Stimulated activated CD8-positive, alpha-beta memory T cell treated with anti-CD3 and anti-CD28 coated beads, Interleukin-7, amount 100 ng/mL, for 4 hours (primary cell): ENCODE results near the gene ATP6V0B.
A peak's percentile ranks its signal among the peaks of the same experiment; 100 is the strongest.

Experiments
- DNase-seq, 2 donors: peaks; one replicate each; pipeline ENCODE4 v3.0.0-alpha.2; 2020; ENCODE audit warnings: low read depth in 2 of 2

Gene ATP6V0B

DNA sequence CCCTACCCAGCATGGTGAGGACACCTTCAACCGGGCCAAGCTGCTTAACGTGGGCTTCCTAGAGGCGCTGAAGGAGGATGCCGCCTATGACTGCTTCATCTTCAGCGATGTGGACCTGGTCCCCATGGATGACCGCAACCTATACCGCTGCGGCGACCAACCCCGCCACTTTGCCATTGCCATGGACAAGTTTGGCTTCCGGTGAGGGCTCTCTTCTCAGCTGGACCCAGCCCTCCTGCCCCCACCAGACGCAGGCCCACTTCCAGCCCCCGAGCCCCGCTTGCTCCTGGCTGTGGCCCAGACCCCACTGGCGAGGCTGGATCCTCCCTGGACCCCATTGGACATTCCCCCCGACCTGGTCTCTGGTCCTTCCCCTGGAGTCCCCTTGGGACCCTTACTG, 10.1 kb downstream of the ATP6V0B start:
- DNase-seq, result no peak

DNA sequence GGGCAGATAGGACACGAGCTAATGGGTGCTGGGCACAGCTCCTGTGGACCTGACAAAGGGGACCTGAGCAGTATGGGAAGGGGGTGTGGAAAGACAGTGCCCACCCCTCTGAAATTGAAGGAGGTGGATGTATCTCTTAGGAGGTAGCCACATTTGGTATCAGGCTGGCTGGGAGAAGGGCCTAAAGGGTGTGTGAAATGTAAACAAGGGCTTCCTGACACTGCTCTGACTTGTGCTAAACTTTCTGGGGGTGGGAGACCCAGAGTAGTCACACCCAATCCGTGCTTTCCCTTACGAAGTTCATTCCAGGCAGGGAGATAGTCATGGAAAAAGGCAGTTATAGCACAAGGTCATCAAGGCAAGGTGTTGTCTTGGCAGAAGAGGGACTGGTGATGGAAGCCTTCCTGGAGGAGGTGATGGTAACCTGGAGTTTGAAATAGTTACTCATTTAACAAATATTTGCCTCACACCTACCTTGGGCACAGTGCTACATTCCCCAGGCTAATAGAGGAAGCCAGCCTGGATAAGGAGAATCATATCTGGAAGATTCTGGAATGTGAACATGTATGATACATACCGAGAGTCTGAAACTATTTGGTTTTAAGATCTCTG, 11.3 kb downstream of the ATP6V0B start:
- DNase-seq, result no peak

DNA sequence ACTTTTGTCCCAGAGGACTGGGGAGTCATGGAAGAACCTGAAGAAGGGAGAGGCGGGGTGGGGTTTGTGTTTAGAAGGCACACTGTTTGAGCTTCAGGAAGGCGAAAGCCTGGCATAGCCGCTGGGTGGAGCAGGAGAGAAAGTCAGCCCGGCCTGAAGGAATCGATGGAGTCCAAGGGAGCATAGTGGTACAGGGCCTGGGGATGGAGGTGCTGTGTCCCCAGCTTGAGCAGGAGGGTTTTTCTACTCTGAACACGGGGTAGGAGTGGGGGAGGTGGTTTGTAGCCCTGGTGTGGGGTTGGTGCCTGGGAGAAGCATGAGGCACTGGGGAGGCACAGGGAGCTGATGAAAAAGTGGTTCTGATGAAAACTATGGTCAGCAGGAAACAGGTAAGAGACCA, 12.0 kb downstream of the ATP6V0B start:
- DNase-seq, result no peak

DNA sequence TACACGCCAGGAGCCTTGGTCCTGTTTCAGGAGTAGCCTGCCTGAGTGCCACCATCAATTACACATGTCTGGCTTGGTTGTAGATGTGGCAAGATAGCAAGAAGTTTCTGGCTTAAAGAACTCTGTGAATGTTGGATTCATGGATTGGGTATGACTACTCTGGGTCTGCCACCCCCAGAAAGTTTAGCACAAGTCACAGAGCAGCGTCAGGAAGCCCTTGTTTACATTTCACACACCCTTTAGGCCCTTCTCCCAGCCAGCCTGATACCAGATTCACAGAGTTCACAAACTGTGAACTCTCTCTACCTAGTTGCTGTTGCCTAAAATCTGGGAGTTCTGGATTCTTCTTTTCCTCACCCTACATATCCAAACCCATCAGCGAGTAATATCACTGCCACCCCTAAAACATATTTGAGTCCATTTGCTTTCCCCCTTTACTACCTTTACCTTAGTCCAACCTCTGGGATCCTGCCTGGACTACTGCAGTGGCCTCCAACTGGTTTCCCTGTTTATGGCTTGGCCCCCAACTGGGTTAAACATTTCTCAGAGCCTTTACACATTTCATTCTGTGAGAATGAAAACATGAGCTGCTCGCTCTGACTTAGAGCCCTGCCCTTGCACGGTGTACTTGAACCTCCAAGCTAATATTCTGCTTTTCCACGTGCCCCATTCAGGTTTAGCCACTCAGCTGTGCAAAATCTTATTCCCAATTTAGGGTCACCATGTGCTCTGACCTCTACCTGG, 12.6 kb downstream of the ATP6V0B start:
- no peak for DNase-seq

DNA sequence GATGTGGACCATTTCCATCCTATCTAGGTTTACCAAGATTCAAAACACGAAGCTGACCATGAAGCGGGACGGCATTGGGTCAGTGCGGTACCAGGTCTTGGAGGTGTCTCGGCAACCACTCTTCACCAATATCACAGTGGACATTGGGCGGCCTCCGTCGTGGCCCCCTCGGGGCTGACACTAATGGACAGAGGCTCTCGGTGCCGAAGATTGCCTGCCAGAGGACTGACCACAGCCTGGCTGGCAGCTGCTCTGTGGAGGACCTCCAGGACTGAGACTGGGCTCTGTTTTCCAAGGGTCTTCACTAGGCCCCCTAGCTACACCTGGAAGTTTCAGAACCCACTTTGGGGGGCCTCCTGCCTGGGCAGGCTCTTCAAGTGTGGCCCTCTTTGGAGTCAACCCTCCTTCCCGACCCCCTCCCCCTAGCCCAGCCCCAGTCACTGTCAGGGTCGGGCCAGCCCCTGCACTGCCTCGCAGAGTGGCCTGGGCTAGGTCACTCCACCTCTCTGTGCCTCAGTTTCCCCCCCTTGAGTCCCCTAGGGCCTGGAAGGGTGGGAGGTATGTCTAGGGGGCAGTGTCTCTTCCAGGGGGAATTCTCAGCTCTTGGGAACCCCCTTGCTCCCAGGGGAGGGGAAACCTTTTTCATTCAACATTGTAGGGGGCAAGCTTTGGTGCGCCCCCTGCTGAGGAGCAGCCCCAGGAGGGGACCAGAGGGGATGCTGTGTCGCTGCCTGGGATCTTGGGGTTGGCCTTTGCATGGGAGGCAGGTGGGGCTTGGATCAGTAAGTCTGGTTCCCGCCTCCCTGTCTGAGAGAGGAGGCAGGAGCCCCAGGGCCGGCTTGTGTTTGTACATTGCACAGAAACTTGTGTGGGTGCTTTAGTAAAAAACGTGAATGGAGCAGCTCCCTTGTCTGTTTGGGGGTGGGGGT, 15.8 kb downstream of the ATP6V0B start:
- no peak for DNase-seq

DNA sequence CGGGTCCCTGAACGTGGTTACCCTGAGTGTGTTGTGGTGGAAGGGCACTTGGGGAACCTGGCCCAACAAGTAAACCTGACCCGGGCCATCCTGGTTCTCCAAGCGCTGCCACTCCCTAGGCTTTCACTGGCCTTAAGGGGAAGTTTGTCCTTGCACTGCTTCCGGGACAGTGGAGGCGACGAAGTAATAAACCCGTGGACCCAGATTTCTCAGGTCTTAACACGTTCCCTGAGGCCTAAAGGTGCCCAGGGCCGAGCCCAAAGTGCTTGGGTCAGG, 16.4 kb downstream of the ATP6V0B start:
- no peak for DNase-seq

DNA sequence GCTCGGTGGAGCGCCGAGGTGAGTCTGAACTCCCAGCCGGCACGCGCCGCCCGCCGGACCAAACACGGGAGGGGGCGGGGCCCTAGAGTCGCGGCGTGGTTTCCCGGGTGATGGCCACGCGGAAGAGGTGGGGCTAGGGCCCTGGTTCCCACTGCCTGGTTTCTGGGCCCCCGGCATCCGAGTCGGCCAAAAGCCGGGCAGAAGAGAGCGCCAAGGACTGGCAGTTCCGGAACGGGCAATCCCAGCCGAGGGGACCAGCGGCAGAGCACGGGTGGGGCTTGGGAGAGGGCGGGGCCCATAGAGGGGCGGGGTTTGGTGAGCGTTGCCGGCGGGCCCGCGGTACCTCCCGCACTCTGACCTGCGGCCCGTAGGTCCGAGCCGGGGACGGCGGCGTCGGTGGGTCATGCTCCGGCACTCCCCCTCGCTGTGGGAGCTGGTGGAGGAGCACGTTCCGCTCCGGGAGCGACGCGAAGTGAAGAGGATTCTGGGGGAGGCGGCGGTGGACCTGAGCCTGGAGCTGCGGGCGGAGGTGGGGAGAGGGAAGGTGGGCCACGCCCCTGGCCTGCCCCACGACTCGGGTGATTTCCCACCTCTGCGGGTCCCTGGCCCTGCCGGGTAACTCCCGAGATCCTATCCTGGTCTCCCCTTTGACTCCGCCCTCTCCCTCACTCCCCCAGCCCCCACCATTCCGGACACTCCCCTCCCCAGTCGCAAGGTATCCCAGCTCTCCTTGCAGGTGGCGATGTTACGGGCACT, 16.9 kb downstream of the ATP6V0B start, which contains the start of gene CCDC24:
Gene CCDC24 (plus strand): TSS at position 124 of the 756 bp plus-strand sequence. CDS start 280 bp downstream, at position 404.
- DNase-seq, result peak; percentile 43 to 69

DNA sequence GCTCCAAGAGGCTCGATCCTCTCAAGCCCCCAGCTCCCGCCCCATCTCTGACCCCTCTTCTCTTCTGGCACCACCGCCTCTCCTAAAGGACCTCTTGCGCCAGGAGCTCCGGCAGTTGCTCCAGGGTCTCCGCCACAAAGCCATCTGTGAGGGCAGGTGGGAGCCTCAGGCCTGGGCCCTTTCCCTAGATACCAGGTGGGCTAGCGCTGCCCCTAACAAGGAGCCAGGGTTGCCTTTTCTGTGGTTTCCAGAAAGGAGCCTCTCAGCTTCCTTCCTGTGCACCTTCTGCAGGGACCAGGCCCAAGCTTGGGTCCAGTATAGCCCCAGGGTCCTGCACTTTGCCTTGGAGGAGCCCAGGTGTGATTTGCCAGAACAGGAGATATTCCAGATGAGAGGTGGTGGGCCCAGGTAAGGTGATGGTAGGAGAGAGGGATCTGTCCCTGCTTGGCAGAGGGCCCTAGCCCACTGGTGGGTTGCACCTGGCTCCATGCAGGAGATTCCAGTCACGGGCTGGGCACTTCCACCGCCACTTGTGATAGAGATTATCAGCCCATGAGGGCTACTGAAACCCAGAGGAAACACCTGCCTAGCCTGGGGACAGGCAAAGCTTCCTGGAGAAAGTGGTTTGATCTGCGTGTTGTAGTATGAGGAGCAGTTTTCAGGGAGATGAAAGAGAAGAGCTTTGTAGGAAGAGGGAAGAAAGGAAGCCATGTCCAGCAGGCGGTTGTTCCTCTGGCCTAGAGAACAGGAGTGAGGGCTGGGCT, 17.7 kb downstream of the ATP6V0B start:
- DNase-seq, result no peak

DNA sequence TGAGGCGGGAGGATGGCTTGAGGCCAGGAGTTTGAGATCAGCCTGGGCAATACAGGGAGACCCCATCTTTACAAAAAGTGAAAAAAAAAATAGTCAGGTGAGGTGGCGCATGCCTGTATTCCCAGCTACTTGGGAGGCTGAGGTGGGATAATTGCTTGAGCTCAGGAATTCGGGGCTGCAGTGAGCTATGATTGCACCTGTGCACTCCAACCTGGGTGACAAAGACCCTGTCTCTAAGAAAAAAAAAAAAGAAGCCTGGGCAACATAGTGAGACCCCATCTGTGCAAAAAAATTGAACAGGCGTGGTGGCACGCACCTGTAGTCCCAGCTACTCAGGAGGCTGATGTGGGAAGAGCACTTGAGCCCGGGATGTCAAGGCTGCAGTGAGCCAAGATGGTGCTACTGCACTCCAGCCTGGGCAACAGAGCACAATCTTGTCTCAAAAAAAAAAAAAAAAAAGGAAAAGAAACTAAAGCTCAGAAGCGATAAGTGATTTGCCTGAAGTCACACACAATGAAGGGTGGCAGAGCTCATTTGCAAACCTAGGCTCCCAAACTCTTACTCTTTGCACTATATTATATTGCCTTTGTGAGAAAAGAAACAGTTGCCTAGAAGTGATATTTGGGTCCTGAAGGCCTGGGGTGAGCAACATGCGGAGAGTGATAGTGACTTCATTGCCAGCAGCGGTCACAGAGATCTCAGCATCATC, 18.6 kb downstream of the ATP6V0B start:
- DNase-seq, result no peak

DNA sequence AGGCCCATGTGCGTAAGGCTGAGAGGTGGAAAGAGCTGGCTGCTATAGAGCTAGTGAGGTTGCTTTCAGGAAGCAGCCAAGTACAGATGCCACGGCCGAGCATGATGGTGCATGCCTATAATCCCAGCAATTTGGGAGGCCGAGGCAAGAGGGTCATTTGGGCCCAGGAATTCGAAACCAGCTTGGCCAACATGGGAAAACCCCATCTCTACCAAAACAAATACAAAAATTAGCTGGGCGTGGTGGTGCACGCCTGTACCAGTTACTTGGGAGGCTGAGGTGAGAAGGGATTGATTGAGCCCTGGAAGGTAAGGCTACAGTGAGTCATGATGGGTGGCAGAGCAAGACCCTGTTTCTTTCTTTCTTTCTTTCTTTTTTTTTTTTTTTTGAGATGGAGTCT, 19.3 kb downstream of the ATP6V0B start:
- no peak for DNase-seq

DNA sequence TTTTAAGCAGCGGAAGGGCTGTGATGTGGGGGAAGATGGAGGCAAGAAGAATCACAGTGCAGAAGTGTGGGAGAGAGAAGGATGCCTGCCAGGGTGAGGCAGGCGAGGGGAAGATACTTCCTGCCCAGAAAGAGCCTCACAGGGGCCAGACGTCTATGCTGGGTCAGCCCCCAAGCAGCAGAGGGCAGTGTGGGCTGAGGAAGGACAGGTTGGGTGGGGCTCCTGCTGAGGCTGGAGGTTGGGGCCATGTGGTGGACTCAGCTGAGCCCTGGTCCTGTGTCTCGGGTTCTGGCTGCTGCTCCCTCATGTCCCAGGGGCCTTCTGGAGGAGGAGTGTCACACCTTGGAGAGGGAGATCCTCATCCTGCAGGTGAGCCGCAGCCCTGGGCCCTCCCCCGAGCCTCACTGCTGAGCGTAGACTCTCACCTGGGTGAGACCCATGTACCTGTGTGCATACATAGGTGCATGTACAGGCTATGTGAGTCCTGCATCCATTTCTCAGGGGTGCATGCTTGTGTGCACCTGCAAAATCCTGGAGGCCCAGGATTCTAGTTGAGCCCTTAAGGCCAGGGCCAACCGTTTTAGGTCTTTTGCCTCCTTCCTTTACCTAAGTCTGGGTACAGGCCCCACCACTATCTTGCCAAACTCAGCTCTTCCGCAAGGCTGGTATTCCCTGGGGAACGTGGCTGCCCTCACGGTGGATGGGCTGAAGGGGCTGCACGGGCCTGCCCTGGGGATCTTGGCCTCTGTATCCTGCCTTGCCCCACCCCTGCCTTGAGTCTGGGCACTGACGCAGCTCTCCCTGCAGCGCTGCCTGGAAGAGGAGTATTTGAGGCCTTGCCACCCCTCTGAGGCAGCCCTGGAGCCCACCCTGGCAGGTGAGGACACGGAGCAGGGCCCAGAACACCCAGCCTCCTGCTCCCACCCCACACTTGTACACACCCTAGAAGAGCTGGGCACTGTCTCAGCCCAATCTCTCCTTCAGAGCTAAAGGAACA, 20.3 kb downstream of the ATP6V0B start:
- DNase-seq, result no peak

DNA sequence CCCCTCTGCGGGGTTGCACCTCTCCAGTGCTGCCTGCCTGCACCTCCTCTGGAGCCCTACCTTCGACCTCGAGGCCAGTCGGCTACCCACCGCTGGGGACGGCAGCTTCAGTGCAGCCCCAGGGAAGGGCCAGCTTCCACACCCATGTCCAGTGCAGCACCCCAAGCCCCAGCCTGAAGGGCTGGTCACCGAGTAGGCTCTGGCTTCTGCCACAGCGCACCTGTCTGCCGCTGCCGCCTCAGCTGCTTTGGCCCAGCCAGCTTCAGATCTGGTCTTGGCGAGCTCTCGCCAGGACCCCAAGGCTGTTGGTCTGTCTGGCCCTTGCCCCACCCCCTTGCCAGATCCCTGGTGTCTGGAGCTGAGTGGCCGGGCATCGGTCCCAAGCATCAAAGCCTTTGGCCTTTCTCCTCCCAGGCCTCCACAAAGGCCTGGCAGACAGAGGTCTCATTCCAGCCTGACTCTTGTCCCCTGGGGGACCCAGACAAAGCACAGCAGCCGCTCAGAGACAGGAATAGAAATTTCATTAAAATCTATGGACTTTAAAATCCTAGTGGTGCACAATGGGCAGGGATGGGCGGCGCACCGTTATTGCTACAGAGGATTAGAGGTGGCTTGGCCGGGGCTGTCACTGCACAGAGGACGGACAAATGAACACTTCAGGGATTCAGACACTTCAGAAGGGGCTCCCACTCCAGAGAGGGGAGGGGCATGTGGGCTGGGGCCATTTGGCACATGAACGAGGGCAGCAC, 21.4 kb downstream of the ATP6V0B start:
- no peak for DNase-seq

DNA sequence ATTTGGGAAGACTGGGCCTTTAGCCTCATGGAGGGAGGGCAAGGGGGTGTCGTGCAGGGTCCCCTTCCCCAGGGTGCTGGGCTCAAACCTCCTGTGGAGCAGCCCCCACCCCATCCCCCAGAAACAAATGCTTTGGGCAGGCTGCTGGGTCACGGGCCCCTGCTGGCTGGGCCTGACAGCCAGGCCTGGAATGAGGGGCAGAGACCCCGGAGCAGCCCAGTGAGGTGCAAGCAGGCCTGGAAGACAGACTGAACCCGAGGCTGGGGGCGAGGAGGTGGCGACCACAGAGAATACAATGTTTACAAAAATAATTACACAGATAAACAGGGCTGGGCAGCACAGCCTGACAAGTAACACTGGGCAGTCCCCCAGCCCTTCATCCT, 22.0 kb downstream of the ATP6V0B start:
- DNase-seq, result no peak

DNA sequence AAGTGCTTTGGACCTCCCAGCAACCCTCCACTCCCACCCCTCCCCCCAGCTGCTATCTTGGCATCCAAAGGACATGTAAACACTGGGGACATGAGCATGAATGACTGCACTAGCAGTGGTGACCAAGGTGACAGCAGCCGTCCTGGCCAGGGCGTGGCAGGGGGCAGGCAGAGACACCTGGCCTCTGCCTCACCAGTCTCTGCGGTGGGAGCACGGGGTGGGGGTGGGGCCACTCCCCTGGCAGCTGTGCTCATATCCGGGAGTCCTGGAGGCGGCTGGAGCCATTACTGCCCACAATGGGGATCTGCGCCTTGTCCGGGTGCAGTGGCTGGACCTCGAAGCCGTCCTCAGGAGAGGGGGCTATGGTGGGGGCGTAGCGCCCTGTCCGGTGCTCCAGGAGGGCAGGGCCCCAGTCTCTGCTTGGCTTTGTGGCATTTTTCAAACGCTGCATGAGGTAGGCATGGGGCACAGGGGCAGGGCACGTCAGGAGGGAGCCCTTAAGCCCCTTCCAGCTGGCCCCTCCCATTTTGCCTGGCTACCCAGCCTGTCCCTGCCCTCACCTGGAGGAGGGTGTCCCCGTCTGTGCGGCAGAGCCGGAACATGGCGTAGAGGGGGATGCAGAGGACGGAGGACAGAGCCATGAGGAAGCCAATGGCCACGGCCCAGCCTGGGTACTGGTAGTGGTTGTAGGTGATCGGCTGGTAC, 22.7 kb downstream of the ATP6V0B start:
- DNase-seq, result no peak

DNA sequence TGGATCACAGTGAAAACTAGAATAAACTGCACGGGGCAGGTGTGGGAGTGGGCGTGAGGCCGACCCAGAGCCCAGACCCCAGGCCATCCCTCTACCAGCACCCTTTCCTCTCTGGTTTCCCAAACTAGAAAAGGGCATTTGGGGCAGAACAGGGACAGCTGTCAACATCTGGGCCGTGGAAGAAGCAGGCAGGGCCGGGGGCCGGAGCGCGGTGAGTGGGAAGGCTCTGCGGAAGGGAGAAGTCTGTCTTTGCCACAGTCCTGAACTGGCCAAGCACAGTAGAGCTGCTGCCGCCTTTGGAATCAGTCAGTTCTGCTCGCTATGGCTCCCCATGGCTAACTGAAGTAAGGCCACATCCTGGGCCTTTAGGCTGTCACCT, 23.2 kb downstream of the ATP6V0B start:
- no peak for DNase-seq

DNA sequence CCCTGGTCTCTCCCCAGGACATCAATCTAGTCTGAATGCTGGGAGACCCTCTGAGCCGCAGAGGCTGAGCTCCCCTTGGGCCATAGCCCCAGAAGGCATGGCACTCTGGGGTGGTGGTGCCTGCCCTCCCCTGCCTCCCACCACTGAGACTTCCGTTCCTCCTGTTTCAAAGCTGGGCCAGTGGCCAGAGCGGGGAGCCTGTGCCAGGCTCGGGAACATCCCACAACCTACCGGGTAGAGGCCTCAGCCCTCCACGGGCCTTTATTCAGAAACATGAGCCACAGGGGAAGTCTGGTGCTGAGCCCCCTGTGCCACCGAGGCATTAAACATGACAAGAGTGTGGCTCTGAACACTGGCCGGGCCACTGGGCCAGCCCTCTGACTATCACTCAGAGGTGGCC, 24.7 kb downstream of the ATP6V0B start:
- no peak for DNase-seq

DNA sequence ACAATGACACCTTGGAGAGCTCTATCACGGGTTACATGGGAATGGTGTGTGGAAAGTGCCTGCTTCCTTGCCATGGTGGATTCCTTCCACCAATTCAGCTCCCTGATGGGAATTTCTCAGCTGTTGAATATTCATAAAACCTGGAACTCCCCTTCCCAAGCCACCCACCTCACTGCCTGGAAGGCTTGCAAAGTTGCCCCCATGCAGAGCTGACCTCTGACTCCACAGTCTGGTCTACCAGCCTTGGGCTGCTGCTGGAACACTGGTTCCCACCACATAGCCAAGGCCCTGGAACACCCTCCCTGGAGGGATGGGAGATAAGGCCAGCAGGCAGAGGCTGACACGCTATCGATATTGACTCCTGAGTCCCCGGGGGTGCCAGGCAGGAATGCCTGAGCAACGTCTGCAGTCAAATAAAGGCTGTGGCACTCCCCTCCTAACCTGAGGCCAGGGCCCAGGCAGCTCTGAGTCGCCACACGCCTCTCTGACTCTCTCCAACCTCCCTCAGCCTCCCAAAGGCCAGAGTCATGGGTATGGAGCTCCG, 25.4 kb downstream of the ATP6V0B start:
- no peak for DNase-seq

DNA sequence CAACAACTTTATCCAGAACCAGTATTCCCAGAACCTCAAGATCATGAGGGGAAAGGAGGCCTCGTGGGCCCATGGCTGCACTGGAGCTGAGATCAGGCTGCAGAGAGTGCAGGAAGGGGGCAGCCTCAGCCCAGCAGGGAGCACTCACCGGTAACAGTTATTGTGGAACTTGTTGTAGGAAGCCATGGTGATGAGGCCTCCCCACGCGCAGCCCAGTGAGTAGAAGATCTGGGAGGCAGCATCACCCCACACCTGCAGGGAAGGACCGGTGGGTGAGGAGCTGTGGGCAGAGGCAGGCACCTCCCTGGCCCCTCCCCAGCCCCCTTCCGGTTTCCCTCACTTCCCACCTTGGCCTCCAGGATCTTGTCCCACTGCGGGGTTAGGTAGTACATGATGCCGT, 27.4 kb downstream of the ATP6V0B start:
- DNase-seq, result no peak
